GM12874 (cell line): Measurements from ENCODE around the gene RAB38.

Experiments
- CTCF ChIP-seq: IDR thresholded peaks from 2 replicates; pipeline ENCODE4 v1.5.1; 2011; ENCODE audit warnings: low read depth, mild to moderate bottlenecking, control low read depth, low read length, moderate library complexity; ENCODE audit not compliant: insufficient read depth

The RAB38 gene

GRCh38 chr11:88104408-88104807 is 70.8 kb downstream of the RAB38 start:
- no peak for TF ChIP-seq CTCF

- peak; percentile 81 for TF ChIP-seq CTCF
Observed at GRCh38 chr11:88103337-88104206, 71.7 kb downstream of the RAB38 start.

- TF ChIP-seq CTCF, result no peak
Observed at GRCh38 chr11:88102598-88102934, 72.7 kb downstream of the RAB38 start.

GRCh38 chr11:88101881-88102597 is 73.2 kb downstream of the RAB38 start:
- no peak for TF ChIP-seq CTCF

GRCh38 chr11:88100151-88100550 is 75.1 kb downstream of the RAB38 start:
- TF ChIP-seq CTCF, result no peak

- TF ChIP-seq CTCF, result no peak
Observed at GRCh38 chr11:88098289-88098688, 77.0 kb downstream of the RAB38 start.

- no peak for TF ChIP-seq CTCF
Observed at GRCh38 chr11:88089134-88089533, 86.1 kb downstream of the RAB38 start.
